HG03354 (cell line): ENCODE measurements around the gene ZNF280C.

ENCODE experiments used
- ATAC-seq: cut with Tn5 transposase; IDR thresholded peaks from one replicate; pipeline ENCODE4 v1.9.1; 2021; ENCODE audit warnings: mild to moderate bottlenecking; ENCODE audit not compliant: unreplicated experiment, poor library complexity, severe bottlenecking

Gene ZNF280C

GRCh38 chrX:130158311-130158710 lies 110.4 kb downstream of the ZNF280C start:
- ATAC-seq: no peak

GRCh38 chrX:130155564-130155963 lies 113.1 kb downstream of the ZNF280C start:
- no peak for ATAC-seq
